Measurements from ENCODE around the gene PLEKHH3. TPM values are rescaled to one million over a fixed set of nuclear protein-coding genes. Genes with fewer than 3 reads are reported as not detected.

The PLEKHH3 gene
- total and polyA plus RNA-seq, 10 of the 15 experiments (the other 5 are each of a cell fraction or from before 2014, with no cell fraction given), result 0.31 to 38.0 (median 11.0) TPM

DNA sequence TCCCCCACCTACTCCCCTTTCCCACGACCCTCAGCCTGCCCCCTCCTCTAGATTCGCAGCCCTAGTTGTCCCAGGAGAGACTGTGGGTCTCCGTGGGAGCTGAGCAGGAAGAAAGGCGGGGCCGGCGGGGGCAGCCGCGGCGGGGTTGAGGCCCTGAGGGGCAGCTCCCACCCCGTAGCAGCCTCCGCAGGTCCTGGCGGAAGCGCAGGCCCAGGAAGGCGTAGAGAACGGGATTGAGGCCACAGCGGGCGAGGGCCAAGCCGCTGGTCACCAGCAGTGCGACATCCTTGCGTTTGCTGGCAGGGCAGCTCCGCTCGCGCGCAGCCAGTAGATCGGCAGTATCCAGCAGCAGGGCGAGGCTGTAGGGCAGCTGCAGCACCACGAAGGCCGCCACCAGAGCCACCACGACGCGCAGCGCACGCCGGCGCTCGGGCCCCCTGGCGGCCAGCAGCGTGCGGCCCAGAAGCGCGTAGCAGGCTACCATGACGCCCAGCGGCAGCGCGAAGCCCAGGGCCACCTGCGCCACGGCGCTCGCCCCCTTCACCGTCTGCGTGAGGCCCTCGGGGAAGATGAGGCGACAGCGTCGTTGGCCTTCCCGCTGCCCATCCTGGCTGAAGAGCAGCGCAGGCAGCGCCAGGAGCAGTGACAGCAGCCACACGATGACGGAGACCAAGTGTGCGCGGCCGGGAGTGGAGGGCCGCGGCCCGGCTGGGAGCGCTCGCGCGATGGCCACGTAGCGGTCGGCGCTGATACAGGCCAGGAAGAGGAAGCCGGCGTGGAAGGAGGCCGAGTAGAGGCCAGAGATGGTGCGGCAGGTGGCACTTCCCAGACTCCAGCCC is 2.9 kb upstream of the PLEKHH3 start (continued):
- TF ChIP-seq, protein P1, sequence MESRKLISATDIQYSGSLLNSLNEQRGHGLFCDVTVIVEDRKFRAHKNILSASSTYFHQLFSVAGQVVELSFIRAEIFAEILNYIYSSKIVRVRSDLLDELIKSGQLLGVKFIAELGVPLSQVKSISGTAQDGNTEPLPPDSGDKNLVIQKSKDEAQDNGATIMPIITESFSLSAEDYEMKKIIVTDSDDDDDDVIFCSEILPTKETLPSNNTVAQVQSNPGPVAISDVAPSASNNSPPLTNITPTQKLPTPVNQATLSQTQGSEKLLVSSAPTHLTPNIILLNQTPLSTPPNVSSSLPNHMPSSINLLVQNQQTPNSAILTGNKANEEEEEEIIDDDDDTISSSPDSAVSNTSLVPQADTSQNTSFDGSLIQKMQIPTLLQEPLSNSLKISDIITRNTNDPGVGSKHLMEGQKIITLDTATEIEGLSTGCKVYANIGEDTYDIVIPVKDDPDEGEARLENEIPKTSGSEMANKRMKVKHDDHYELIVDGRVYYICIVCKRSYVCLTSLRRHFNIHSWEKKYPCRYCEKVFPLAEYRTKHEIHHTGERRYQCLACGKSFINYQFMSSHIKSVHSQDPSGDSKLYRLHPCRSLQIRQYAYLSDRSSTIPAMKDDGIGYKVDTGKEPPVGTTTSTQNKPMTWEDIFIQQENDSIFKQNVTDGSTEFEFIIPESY (IDR thresholded peaks at IDR 0.05), result peak; percentile 93
- TF ChIP-seq CHD1 (IDR thresholded peaks at IDR 0.05; ENCODE audit: low read depth, low read length), result no peak
- peak; percentile 89 for TF ChIP-seq IKZF1 (conservative IDR thresholded peaks at IDR 0.05)
- TF ChIP-seq ZNF687 (IDR thresholded peaks at IDR 0.05), result peak; percentile 99
- TF ChIP-seq BACH1 (IDR thresholded peaks at IDR 0.05; ENCODE audit: borderline replicate concordance), result peak; percentile 19
- TF ChIP-seq HCFC1 (IDR thresholded peaks at IDR 0.05; ENCODE audit: low read length), result peak; percentile 32
- TF ChIP-seq MLLT1 (IDR thresholded peaks at IDR 0.05), result peak; percentile 97
- peak; percentile 71 for TF ChIP-seq SIN3A (IDR thresholded peaks at IDR 0.05; ENCODE audit: low read depth, low read length)
- no peak for TF ChIP-seq JUNB (IDR thresholded peaks at IDR 0.05)
- no peak for TF ChIP-seq ATF3 (IDR thresholded peaks at IDR 0.05; ENCODE audit: borderline replicate concordance, extremely low read depth, low read depth, low read length)
- no peak for TF ChIP-seq CHD2 (IDR thresholded peaks at IDR 0.05; ENCODE audit: borderline replicate concordance, low read depth, low read length)
- no peak for TF ChIP-seq KLF5 (IDR thresholded peaks at IDR 0.05; ENCODE audit: partially characterized antibody)
- no peak for TF ChIP-seq RELA (IDR thresholded peaks at IDR 0.05; ENCODE audit: borderline replicate concordance, partially characterized antibody)
- no peak for TF ChIP-seq BCL11A (IDR thresholded peaks at IDR 0.05; ENCODE audit: low read depth, low read length)
- TF ChIP-seq TCF3 (IDR thresholded peaks at IDR 0.05; ENCODE audit: borderline replicate concordance, insufficient read depth, low read depth, low read length), result peak; percentile 86
- no peak for TF ChIP-seq NRF1 (conservative IDR thresholded peaks at IDR 0.05; ENCODE audit: low read depth, low read length)
- TF ChIP-seq POU2F2 (IDR thresholded peaks at IDR 0.05; ENCODE audit: borderline replicate concordance, low read depth, low read length), result 0 out of 3 replicates have a peak, but pooled peaks have one; percentile 12
- TF ChIP-seq EGR1 (IDR thresholded peaks at IDR 0.05; ENCODE audit: borderline replicate concordance in 1 of 2, low read depth in 2 of 2, low read length in 2 of 2), result 0 out of 3 replicates have a peak, but pooled peaks of 1 of the 2 experiments have one; percentile 33
- no peak for TF ChIP-seq ZNF274 (IDR thresholded peaks at IDR 0.05; ENCODE audit: insufficient read depth, insufficient read length)
- 0 out of 2 replicates have a peak, but pooled peaks have one; percentile 52 for TF ChIP-seq SMAD5 (IDR thresholded peaks at IDR 0.05; ENCODE audit: low read depth)
- TF ChIP-seq GATAD2B (conservative IDR thresholded peaks at IDR 0.05; ENCODE audit: low read depth), result peak; percentile 99
- TF ChIP-seq DPF2 (IDR thresholded peaks at IDR 0.05), result peak; percentile 89
